Measurements from ENCODE around the gene GDAP2.
"Not testable (repeated sequence)": the region's sequence is repeated elsewhere in the genome, so short reads cannot be mapped to it uniquely, and the experiment has no call there.

GDAP2 gene

DNA sequence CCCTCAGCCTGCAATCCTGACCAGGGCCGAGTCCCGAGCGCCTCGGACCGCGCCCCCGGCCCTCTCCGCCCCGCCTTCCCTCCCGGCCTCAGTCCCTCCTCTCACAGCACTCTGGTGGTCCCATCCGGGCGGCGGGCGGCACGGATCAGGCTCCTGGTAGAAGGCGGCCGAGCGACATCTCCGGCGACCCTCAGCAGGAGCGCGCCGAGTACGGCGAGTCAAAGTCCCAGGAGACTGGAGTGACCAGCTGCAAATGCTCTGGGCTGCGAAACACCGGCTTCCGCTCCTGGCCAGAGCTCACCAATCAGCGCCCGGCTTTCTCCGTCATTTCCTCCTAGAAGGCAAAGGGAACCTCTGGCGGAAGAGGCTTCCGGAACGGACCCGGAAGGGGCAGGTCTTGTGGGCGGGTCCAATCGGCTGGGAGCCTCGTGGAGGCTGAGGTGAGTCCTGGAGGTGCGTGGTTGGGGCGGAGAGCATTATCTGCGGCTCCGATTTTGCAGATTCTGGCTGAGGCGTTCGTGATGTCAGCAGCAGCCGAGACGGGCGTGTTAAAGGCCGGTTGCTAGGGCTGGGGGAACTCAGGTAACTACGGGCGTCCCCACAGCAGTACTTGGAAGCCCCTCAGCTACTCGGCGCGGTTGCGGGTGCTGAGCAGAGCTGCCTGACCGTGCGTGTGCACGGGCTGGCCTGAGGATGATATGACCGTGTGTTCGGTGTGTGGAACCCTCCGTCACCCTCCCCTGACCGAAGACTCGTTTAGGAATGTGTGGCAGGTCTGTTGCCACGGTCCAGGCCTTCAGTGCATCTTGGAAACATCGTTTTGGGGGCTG lies at the start of gene GDAP2, which contains the start of gene WDR3:
Gene GDAP2 (minus strand): TSS at position 279 of the 830 bp plus-strand sequence. CDS start 9,264 bp downstream, outside the sequence.
Gene WDR3 (plus strand): TSS at position 397 of the 830 bp plus-strand sequence. CDS start 3,581 bp downstream, outside the sequence.
- DNase-seq (ENCODE audit: low read depth) = peak; percentile 89

DNA sequence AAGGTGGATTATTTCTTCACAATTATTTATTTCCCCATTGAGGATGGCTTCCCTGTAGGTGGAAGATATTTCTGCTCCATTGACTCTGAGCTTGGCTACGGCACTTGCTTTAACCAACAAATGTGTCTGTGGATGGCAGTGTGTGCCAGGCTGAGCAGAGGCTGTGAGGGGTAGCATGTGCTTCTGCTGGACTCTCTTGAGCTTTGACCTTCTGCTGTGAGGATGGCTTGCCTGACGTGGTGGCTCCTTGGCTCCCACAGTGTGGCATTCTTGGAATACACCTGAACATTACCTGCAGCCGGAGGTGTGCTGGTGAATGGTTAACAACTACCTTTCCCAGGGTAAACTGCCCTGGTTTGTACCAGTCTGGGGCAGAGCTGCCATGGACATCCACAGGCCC lies 47.0 kb upstream of the GDAP2 start:
- DNase-seq (ENCODE audit: low read depth) = no peak

- no peak for DNase-seq (ENCODE audit: low read depth)
These were observed 42.4 kb upstream of the GDAP2 start for GRCh38 chr1:117971777-117972176.

- DNase-seq (ENCODE audit: low read depth) = no peak
These were observed 40.8 kb upstream of the GDAP2 start for GRCh38 chr1:117970252-117970651.

GRCh38 chr1:117967881-117968280 lies 38.5 kb upstream of the GDAP2 start:
- DNase-seq (ENCODE audit: low read depth) = no peak

DNA sequence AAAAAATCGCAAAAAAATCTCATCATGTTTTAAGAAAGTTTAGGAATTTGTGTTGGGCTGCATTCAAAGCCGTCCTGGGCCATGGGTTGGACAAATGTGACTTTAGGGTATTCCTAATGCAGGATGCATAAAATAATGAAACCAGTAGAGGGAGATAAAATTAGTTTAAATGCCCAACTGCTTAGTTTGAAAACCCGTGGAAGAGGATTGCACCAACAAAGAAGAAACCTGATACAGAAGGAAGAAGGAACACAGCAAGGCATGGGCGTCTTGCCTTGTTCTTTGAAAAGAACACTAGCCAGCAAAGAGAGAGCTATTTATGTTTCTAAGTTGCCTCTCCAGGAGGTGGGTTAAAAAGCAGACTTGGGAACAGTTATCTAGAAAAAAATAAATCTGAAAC lies 38.1 kb upstream of the GDAP2 start:
- DNase-seq (ENCODE audit: low read depth) = no peak

DNA sequence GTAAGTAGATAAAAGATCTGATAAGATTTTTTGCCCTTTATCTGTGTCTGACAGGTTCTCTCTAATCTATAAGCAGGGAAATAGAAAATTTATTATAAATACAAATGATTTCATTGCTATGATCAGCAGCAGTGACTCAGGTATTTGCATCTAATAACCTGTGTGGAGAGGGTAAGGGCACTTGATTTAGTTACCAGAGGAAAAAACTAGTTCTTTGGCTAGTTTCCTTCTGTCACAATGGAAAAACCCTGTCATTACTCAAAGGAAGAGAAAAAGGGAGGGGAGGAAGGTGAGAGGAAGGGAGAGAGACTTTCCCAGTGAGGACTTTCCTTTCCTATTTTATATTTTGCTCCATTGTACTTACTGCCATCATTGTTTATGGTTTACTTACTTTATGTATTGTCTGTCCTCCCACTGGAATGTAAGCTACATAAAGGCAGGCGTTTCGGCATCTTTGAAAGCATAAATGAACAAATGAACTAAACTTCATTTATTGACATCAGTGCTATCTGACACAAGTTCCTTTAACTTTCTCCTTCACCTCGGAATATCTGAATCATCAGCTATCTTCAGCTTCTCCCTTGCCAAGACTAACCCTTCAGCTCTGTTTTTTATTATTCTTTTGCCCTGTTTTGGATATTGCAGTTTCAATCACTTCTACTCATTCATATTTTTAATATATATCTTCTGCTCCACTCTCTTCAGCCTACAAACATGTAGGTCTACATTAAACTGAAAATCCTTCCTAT lies 35.0 kb upstream of the GDAP2 start:
- DNase-seq (ENCODE audit: low read depth) = no peak

- DNase-seq (ENCODE audit: low read depth) = no peak
These were observed 29.9 kb upstream of the GDAP2 start for GRCh38 chr1:117959364-117959763.

- no peak for DNase-seq (ENCODE audit: low read depth)
These were observed 23.0 kb upstream of the GDAP2 start for GRCh38 chr1:117952386-117952785.

- no peak for DNase-seq (ENCODE audit: low read depth)
These were observed 12.9 kb upstream of the GDAP2 start for GRCh38 chr1:117942293-117942692.

DNA sequence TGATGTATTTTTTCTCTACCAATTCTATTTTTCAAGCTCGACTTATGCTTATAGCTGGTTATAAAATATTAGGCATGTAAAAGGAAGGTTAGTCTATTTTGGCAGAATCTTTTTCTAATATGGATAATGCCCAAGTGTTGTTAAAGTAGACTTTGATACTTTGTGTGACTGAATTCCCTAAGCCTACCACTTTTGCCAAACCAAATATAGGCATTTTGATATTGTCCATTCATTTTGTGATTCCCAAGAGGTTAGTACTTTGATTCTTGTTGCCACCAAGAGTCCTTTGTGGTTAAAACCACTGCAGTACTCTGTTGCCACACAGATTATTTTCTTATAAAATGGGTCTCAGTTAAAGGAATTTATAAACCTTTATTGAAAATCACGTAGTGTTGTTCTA lies 4.3 kb upstream of the GDAP2 start:
- no peak for DNase-seq (ENCODE audit: low read depth)

DNA sequence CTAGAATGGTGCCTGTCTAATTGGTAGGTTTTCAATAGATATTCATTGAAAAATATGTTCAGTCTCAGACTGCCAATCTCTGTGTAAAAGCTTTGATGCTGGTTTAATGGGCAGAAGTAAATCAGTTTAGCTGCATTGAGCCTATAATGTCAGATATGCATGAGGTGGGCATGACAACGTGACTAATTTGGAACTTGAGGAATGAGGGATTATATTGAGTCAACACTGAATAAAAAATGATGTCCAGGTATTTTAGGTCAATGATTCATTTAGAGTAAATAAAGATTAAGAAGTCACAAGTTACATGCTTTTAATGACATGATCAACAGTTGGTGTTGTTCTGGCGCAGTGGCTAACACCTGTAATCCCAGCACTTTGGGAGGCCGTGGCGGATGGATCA lies 3.2 kb upstream of the GDAP2 start:
- no peak for DNase-seq (ENCODE audit: low read depth)

GRCh38 chr1:117930484-117930883 lies 1.1 kb upstream of the GDAP2 start:
- DNase-seq (ENCODE audit: low read depth) = no peak

GRCh38 chr1:117930173-117930447 lies 689 bp upstream of the GDAP2 start:
- no peak for DNase-seq (ENCODE audit: low read depth)

GRCh38 chr1:117928881-117929342 lies 509 bp downstream of the GDAP2 start:
- DNase-seq (ENCODE audit: low read depth) = no peak

- DNase-seq (ENCODE audit: low read depth) = no peak
These were observed 3.4 kb downstream of the GDAP2 start for GRCh38 chr1:117925981-117926380.

GRCh38 chr1:117922717-117923116 lies 6.7 kb downstream of the GDAP2 start:
- DNase-seq (ENCODE audit: low read depth) = not testable (repeated sequence)

DNA sequence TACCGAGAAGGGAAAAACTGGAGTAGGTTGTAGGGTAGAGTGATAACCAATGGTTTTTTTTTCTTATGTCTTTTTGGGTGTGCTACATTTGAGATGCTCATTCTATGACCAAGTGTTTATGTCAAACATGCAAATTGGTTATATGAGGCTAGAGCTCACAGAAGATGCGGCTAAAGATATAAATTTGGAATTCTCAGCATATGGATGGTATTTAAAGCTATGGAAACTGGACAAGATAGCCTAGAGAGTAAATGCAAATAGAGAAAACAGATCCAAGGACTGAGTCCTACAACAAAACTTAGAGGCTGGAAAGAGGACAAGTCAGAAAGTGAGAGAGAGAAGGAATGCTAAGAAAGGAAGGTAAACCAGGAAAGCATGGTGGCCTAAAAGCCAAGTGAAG lies 7.4 kb downstream of the GDAP2 start:
- DNase-seq (ENCODE audit: low read depth) = no peak

GRCh38 chr1:117919376-117919775 lies 10.0 kb downstream of the GDAP2 start:
- DNase-seq (ENCODE audit: low read depth) = no peak

GRCh38 chr1:117911051-117911450 lies 18.4 kb downstream of the GDAP2 start:
- no peak for DNase-seq (ENCODE audit: low read depth)

- no peak for DNase-seq (ENCODE audit: low read depth)
These were observed 24.4 kb downstream of the GDAP2 start for GRCh38 chr1:117905019-117905418.

DNA sequence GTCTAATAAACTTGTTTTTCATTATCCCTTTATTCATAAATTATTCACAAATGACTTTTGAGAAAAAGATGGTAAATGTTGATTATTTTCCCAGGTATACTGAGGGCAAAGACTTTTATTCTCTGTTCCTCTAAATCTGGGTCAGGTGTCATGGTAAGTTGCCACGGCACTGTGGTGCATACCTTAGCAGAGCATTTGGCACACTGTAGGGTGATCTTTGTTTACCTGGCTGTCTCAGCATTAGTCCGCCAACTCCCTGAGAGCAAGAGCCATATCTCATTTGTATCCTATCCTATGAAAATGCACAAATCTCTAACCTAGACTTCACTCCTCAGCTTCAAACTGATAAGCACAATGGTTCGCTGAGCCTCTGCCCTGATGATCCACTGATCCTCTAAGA lies 24.9 kb downstream of the GDAP2 start:
- DNase-seq (ENCODE audit: low read depth) = no peak

DNA sequence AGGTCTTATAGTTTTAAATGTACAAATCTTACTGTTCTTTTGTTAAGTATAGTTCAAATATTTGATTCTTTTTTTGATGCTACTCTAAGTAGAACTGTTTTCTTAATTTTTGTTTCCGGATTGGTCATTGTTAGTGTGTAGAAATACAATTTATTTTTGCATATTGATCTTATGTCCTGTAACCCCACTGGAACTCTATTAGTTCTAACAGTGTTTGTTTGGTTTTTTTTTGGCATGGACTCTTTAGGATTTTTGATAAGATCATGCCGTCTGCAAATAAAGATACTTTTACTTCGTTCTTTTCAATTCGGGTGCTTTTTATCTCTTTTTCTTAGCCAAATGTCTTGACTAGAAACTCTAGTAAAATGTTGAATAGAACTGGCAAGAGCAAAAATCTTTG lies 26.5 kb downstream of the GDAP2 start:
- no peak for DNase-seq (ENCODE audit: low read depth)
